Prostate gland (tissue), 2 donors: ENCODE data around the gene CIDEA.

Experiments
- POLR2A ChIP-seq: fragments of 450-650 bp; IDR thresholded peaks from one replicate; pipeline ENCODE4 v1.6.1; 2016; ENCODE audit warnings: antibody characterized with exemption, mild to moderate bottlenecking
- POLR2AphosphoS5 ChIP-seq: sonication (generic); formaldehyde crosslinking; IDR thresholded peaks from one replicate; pipeline ENCODE4 v1.6.1; 2017; ENCODE audit warnings: antibody characterized with exemption
- TF ChIP-seq, protein P1 (sequence below), 4 experiments: fragments of 200-600 bp in 2 of 4; fragments of 450-650 bp in 2 of 4; sonication (generic) in 2 of 4; IDR thresholded peaks; 1 replicate in 3 of 4; 2 replicates in 1 of 4; pipeline ENCODE4 v1.5.1; 2016 to 2019; ENCODE audit warnings: antibody characterized with exemption in 4 of 4, mild to moderate bottlenecking in 2 of 4, moderate library complexity in 2 of 4

DNA sequence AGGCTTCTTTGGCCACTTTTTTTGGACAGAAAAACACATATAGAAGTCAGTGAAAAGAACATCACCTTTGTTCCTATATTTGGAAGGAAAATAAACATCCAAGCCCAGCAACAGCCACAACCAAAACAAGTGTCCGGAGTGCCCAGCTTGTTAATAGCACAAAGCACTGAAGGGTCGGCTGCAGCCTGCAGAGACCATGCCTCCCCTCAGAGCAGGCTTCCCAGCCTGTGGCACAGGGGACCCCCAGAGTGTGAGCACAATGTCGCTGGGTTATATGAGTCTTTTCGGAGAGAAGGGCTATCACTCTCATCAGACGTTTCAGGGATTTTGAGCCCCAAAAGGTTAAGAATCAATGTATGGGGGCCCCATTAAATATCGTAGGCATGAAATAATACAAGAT is 6.2 kb upstream of the CIDEA start:
- TF ChIP-seq, protein P1, sequence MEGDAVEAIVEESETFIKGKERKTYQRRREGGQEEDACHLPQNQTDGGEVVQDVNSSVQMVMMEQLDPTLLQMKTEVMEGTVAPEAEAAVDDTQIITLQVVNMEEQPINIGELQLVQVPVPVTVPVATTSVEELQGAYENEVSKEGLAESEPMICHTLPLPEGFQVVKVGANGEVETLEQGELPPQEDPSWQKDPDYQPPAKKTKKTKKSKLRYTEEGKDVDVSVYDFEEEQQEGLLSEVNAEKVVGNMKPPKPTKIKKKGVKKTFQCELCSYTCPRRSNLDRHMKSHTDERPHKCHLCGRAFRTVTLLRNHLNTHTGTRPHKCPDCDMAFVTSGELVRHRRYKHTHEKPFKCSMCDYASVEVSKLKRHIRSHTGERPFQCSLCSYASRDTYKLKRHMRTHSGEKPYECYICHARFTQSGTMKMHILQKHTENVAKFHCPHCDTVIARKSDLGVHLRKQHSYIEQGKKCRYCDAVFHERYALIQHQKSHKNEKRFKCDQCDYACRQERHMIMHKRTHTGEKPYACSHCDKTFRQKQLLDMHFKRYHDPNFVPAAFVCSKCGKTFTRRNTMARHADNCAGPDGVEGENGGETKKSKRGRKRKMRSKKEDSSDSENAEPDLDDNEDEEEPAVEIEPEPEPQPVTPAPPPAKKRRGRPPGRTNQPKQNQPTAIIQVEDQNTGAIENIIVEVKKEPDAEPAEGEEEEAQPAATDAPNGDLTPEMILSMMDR (IDR thresholded peaks at IDR 0.05) = no peak
- no peak for TF ChIP-seq POLR2A
- TF ChIP-seq POLR2AphosphoS5 = no peak
